Uterus (tissue), 2 donors: Measurements from ENCODE around the gene ADNP.

Experiments
- CTCF ChIP-seq, 4 experiments: fragments of 200-600 bp in 2 of 4; fragments of 450-650 bp in 2 of 4; sonication (generic) in 2 of 4; IDR thresholded peaks; one replicate each; pipeline ENCODE4 v1.5.1; 2016 to 2019; ENCODE audit warnings: antibody characterized with exemption in 4 of 4, mild to moderate bottlenecking in 2 of 4, moderate library complexity in 1 of 4
- POLR2A ChIP-seq, 2 donors: fragments of 450-650 bp; IDR thresholded peaks; one replicate each; pipeline ENCODE4 v1.6.1; 2016; ENCODE audit warnings: antibody characterized with exemption in 2 of 2, mild to moderate bottlenecking in 1 of 2, moderate library complexity in 1 of 2

DNA sequence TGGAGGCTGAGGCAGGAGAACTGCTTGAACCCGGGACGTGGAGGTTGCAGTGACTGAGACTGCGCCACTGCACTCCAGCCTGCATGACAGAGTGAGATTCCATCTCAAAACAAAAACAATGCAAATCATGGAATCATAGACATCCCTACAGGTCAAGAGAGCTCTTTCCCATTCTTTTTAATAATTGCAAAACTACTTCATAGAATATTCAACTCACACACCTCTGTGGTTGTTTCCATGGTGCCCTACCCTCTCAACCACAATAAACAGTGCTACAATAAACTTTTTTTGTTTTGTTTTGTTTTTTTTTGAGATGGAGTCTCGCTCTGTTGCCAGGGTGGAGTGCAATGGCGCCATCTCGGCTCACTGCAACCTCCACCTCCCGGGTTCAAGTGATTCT, 11.8 kb upstream of the ADNP start:
- TF ChIP-seq CTCF (IDR thresholded peaks at IDR 0.05) (no peak), POLR2A (IDR thresholded peaks at IDR 0.05) (no peak)
